Measurements from ENCODE around the gene PNMA6E.

GRCh38 chrX:153433161-153433680, 32.1 kb upstream of the PNMA6E start:
- TF ChIP-seq POLR2A (IDR thresholded peaks at IDR 0.05) (no peak), CTCF (IDR thresholded peaks at IDR 0.05) (no peak)
